WERI-Rb-1 (cell line): Measurements from ENCODE around the gene ADARB2.

Source experiments
- DNase-seq: peaks from one replicate; pipeline ENCODE4 v3.0.0-alpha.2; 2020
- H3K27ac ChIP-seq: fragments of 250-450 bp; sonication (Bioruptor Pico); 2 replicates; pipeline ENCODE4 v1.5.1; 2020; ENCODE audit warnings: mild to moderate bottlenecking, moderate library complexity
- H3K27me3 ChIP-seq: fragments of 250-450 bp; sonication (Bioruptor Pico); 2 replicates; pipeline ENCODE4 v1.5.1; 2021; ENCODE audit warnings: mild to moderate bottlenecking, low read depth, moderate library complexity; ENCODE audit not compliant: insufficient read depth, severe bottlenecking
- H3K36me3 ChIP-seq: fragments of 250-450 bp; sonication (Bioruptor Pico); 2 replicates; pipeline ENCODE4 v1.5.1; 2020; ENCODE audit warnings: mild to moderate bottlenecking, moderate library complexity
- H3K4me3 ChIP-seq: 2 replicates; pipeline ENCODE4 v1.5.1; 2011; ENCODE audit warnings: low read depth, mild to moderate bottlenecking, control low read depth, low read length
- H3K9me3 ChIP-seq: fragments of 250-450 bp; sonication (Bioruptor Pico); 2 replicates; pipeline ENCODE4 v1.5.1; 2021; ENCODE audit warnings: mild to moderate bottlenecking, moderate library complexity; ENCODE audit not compliant: severe bottlenecking
- CTCF ChIP-seq: IDR thresholded peaks from 2 replicates; pipeline ENCODE4 v1.5.1; 2011; ENCODE audit warnings: low read depth, mild to moderate bottlenecking, control low read depth, inconsistent platforms, low read length

ADARB2 gene

GRCh38 chr10:1591045-1591444 lies 146.3 kb downstream of the ADARB2 start:
- H3K27me3 ChIP-seq, result peaks cover 24% of the 10 kb centered on the region
- DNase-seq, result no peak
- no peak overlapping the region for H3K4me3 ChIP-seq
- no peak overlapping the region for H3K27ac ChIP-seq
- no peaks in the 10 kb centered on the region for H3K36me3 ChIP-seq
- TF ChIP-seq CTCF, result no peak
- no peaks in the 10 kb centered on the region for H3K9me3 ChIP-seq

DNA sequence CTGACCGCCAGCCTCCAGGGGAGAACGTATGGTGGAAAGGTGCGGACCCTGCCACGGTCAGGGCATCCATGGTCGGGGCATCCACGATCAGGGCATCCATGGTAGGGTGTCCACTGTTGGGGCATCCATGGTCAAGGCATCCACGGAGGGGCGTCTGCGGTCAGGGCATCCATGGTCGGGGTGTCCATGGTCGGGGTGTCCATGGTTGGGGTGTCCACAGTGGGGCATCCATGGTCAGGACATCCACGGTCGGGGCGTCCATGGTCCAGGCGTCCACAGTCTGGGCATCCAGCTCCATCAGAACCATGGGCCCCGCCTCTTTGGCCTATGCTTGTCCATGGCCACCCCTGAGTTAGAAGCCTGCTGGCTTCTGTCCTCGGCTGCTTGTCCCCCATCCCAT lies 148.1 kb downstream of the ADARB2 start:
- H3K36me3 ChIP-seq, result no peaks in the 10 kb centered on the region
- peaks cover 24% of the 10 kb centered on the region for H3K27me3 ChIP-seq
- DNase-seq, result no peak
- TF ChIP-seq CTCF, result no peak
- no peak overlapping the region for H3K4me3 ChIP-seq
- no peaks in the 10 kb centered on the region for H3K9me3 ChIP-seq
- H3K27ac ChIP-seq, result no peak overlapping the region

DNA sequence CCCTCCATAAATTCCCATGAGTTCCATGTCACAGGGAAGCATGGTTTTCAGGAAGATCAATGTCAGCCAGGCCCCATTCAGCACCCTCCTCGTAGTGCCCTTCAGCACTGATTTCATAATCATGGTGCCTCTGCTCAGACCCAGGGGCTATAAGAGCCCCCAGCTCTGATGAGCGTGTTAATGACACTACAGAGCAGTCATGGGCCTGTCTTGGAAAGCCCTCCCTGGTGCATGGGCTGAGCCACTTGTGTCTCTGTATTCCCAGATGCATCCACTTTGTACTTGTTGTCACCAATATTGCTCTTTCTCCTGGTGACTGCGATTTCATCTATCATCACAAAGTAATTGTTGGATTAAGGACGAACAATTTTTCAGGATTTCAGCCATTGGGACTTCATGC lies 154.6 kb downstream of the ADARB2 start:
- DNase-seq, result no peak
- no peak overlapping the region for H3K27ac ChIP-seq
- no peaks in the 10 kb centered on the region for H3K9me3 ChIP-seq
- TF ChIP-seq CTCF, result no peak
- no peak overlapping the region for H3K4me3 ChIP-seq
- no peaks in the 10 kb centered on the region for H3K36me3 ChIP-seq
- H3K27me3 ChIP-seq, result peaks cover 13% of the 10 kb centered on the region

GRCh38 chr10:1581189-1581588 lies 156.1 kb downstream of the ADARB2 start:
- TF ChIP-seq CTCF, result no peak
- H3K27ac ChIP-seq, result no peak overlapping the region
- DNase-seq, result no peak
- no peak overlapping the region for H3K4me3 ChIP-seq
- H3K9me3 ChIP-seq, result no peaks in the 10 kb centered on the region
- H3K27me3 ChIP-seq, result peaks cover 6% of the 10 kb centered on the region
- no peaks in the 10 kb centered on the region for H3K36me3 ChIP-seq

GRCh38 chr10:1579671-1580070 lies 157.7 kb downstream of the ADARB2 start:
- TF ChIP-seq CTCF, result no peak
- H3K4me3 ChIP-seq, result no peak overlapping the region
- no peaks in the 10 kb centered on the region for H3K36me3 ChIP-seq
- DNase-seq, result no peak
- no peaks in the 10 kb centered on the region for H3K9me3 ChIP-seq
- no peak overlapping the region for H3K27ac ChIP-seq
- H3K27me3 ChIP-seq, result peaks cover 4% of the 10 kb centered on the region

DNA sequence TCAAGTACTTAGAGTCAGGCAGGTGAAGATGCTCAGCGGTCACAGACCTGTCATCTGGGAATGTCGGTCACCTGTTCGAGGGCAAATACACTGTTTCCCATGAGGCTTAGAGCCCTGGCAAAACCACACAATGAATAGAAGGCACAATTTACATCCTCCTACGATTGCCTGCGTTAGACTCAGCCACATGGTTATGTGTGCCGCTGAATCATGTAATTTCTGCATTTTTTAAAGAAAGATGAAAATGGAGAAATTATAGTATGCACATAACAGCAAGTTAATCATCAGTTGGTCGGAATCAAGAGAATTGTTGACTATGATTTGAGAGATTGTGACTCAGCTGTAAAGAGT lies 158.2 kb downstream of the ADARB2 start:
- TF ChIP-seq CTCF, result no peak
- no peaks in the 10 kb centered on the region for H3K36me3 ChIP-seq
- H3K27me3 ChIP-seq, result peaks cover 4% of the 10 kb centered on the region
- no peak overlapping the region for H3K27ac ChIP-seq
- H3K9me3 ChIP-seq, result no peaks in the 10 kb centered on the region
- no peak overlapping the region for H3K4me3 ChIP-seq
- no peak for DNase-seq
